Endothelial cell of umbilical vein (primary cell): ENCODE results near the gene PLD1. TPM values are rescaled to one million over a fixed set of nuclear protein-coding genes. Genes with fewer than 3 reads are reported as not detected.
A peak's percentile ranks its signal among the peaks of the same experiment; 100 is the strongest.
"Not testable (repeated sequence)": the region's sequence is repeated elsewhere in the genome, so short reads cannot be mapped to it uniquely, and the experiment has no call there.

Experiments used
- BruUV-seq: library from RNA; stranded (reverse); fragments of 400-500 nt; replicated peaks from 2 replicates; lab custom pipeline; 2021; lab: Mats Ljungman, UMichigan
- CTCF ChIA-PET: fragments of 300-600, 350-600 bp; sonication (Branson Sonifier 250); formaldehyde crosslinking; loops from one replicate; lab custom pipeline; 2021; ENCODE audit warnings: antibody characterized with exemption, inconsistent platforms; lab: Charles Lee
- POLR2A ChIA-PET: fragments of 300-600, 350-600 bp; sonication (Branson Sonifier 250); formaldehyde crosslinking; loops from one replicate; lab custom pipeline; 2021; ENCODE audit warnings: antibody characterized with exemption, inconsistent platforms; lab: Charles Lee
- DNase-seq: peaks from one replicate; pipeline ENCODE4 v3.0.0-alpha.2; 2011; ENCODE audit warnings: low read depth, low spot score
- FAIRE-seq: peaks from 2 replicates; lab custom pipeline; 2011; peaks lifted over from hg19 to GRCh38; lab: Jason Lieb, UNC
- H2AFZ ChIP-seq: 2 replicates; pipeline ENCODE4 v1.6.0; 2012; ENCODE audit warnings: low read depth, low read length, control low read depth, inconsistent platforms
- H3K27ac ChIP-seq: 2 replicates; pipeline ENCODE4 v1.5.1; 2011; ENCODE audit warnings: low read depth, mild to moderate bottlenecking, control low read depth, low read length, moderate library complexity; ENCODE audit not compliant: insufficient read depth
- H3K27me3 ChIP-seq, 2 experiments: 2 replicates each; pipeline versions ENCODE4 v1.6.0 to v1.6.1; 2011; ENCODE audit warnings: low read length in 2 of 2, mixed read lengths in 1 of 2; ENCODE audit not compliant: control insufficient read depth in 2 of 2, insufficient read depth in 2 of 2
- H3K36me3 ChIP-seq, 2 experiments: 2 replicates in 1 of 2; 3 replicates in 1 of 2; pipeline ENCODE4 v1.5.1; 2011; ENCODE audit warnings: low read length in 2 of 2, mild to moderate bottlenecking in 1 of 2, moderate library complexity in 1 of 2; ENCODE audit not compliant: control insufficient read depth in 2 of 2, insufficient read depth in 2 of 2; ENCODE audit errors: extremely low read depth in 1 of 2
- H3K4me1 ChIP-seq: 3 replicates; pipeline ENCODE4 v1.5.1; 2011; ENCODE audit warnings: mild to moderate bottlenecking, low read length; ENCODE audit not compliant: control insufficient read depth, insufficient read depth; ENCODE audit errors: extremely low read depth
- H3K4me2 ChIP-seq: 2 replicates; pipeline ENCODE4 v1.6.1; 2011; ENCODE audit warnings: low read length, control low read depth, mixed read lengths; ENCODE audit not compliant: insufficient read depth
- H3K4me3 ChIP-seq, 3 experiments: fragments of 200-600 bp in 1 of 3; sonication (generic), shearing (Covaris generic) in 1 of 3; replicated peaks in 1 of 3; 2 replicates each; pipeline ENCODE4 v1.5.1; 2011 to 2016; ENCODE audit warnings: control low read depth in 3 of 3, low read length in 3 of 3, mild to moderate bottlenecking in 2 of 3, inconsistent platforms in 1 of 3, low read depth in 1 of 3, moderate library complexity in 1 of 3; ENCODE audit not compliant: insufficient read depth in 1 of 3
- H3K79me2 ChIP-seq: 2 replicates; pipeline ENCODE4 v1.6.0; 2012; ENCODE audit warnings: low read length, inconsistent platforms; ENCODE audit not compliant: control insufficient read depth, insufficient read depth
- H3K9ac ChIP-seq: replicated peaks from 2 replicates; pipeline ENCODE3; 2011; ENCODE audit warnings: low read length, control low read depth; ENCODE audit not compliant: insufficient read depth; ENCODE audit errors: extremely low read depth
- H3K9me1 ChIP-seq: replicated peaks from 3 replicates; pipeline ENCODE4 v1.6.0; 2011; ENCODE audit warnings: mild to moderate bottlenecking, low read length; ENCODE audit not compliant: control insufficient read depth, insufficient read depth; ENCODE audit errors: extremely low read depth
- H3K9me3 ChIP-seq: replicated peaks from 2 replicates; pipeline ENCODE4 v1.5.1; 2012; ENCODE audit warnings: low read length, inconsistent platforms; ENCODE audit not compliant: control insufficient read depth, insufficient read depth
- H4K20me1 ChIP-seq: replicated peaks from 2 replicates; pipeline ENCODE3; 2011; ENCODE audit warnings: mild to moderate bottlenecking, low read length; ENCODE audit not compliant: control insufficient read depth, insufficient read depth; ENCODE audit errors: extremely low read depth
- EZH2 ChIP-seq: IDR thresholded peaks from 2 replicates; pipeline ENCODE4 v1.6.1; 2012; ENCODE audit warnings: borderline replicate concordance, low read depth, mild to moderate bottlenecking, moderate library complexity, low read length, inconsistent platforms; ENCODE audit not compliant: severe bottlenecking
- FOS ChIP-seq: IDR thresholded peaks from 2 replicates; pipeline ENCODE4 v1.6.1; 2011; ENCODE audit warnings: mild to moderate bottlenecking, low read length, moderate library complexity, borderline replicate concordance; ENCODE audit not compliant: insufficient read depth
- JUN ChIP-seq: IDR thresholded peaks from 2 replicates; pipeline ENCODE4 v1.6.1; 2011; ENCODE audit warnings: borderline replicate concordance, low read depth; ENCODE audit not compliant: insufficient read length, insufficient read depth
- POLR2AphosphoS5 ChIP-seq: IDR thresholded peaks from 2 replicates; pipeline ENCODE4 v1.6.1; 2012; ENCODE audit warnings: low read depth, mild to moderate bottlenecking, control low read depth, low read length, moderate library complexity; ENCODE audit not compliant: insufficient read depth
- dilution Hi-C: fragments of 300-500 bp; cut with MboI; formaldehyde crosslinking; loops from one replicate; pipeline ENCODE4 v1.15.0; 2019; ENCODE audit warnings: low sequenced_read_pairs; ENCODE audit not compliant: extremely low pct_ligation_motif_present
- intact Hi-C: fragments of 100-400 bp; cut with micrococcal nuclease; formaldehyde crosslinking; loops from one replicate; pipeline ENCODE4 v1.10.0; 2022
- polyA plus RNA-seq, 4 experiments: library from polyadenylated mRNA; depleted of rRNA in 3 of 4; stranded (reverse) in 3 of 4; unstranded in 1 of 4; fragments of >200 nt; gene quantifications; 2 replicates each; pipeline versions ENCODE4 v1.2.1 to v1.2.3, GENCODE V29; 2011 to 2012; ENCODE audit warnings: missing spikeins in 1 of 4
- total RNA-seq: library from RNA; stranded (reverse); gene quantifications from 2 replicates; pipeline ENCODE4 v1.2.3, GENCODE V29; 2021

The PLD1 gene
- total and polyA plus RNA-seq, 2 donors (not counting 3 experiments of a cell fraction or from before 2014, with no cell fraction given), result 42.0 to 108 TPM

DNA sequence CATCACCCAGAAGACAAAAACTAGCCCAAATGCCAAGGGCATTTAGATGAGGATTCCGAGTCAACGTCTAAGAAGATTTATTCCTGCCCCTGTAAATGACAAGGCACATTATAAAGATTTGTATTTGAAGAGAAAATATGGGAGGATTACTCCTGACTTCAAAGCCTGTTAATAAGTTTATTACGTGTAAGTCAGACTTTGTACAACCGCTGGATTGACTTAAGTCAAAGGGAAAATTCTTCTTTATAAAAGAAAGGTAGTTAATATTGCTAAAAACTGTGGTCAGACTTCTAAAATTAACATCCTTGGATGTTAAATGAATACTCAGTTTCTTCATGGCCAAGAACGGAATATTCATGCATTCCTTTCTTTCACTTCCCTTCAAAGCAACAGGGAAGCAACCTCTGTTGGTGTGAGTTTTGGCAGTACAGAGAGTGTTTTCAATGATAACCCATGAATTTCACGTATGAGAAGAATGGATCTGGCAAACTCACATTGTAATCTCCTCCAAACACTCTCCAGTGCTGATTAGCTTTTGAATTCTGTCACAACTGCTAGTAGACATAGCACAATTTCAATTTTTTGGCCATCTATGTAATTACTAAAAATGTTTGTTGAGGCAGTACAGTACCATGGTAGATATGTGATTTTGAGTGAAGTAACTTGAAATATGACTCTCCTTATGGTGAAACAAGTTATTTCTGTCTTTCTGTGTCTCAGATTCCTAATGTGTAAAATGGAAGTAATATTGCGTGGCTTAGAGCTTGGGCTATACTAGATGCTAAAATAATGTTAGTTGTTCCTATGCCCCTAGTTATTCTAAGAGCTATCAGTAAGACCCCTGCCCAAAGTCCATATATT lies 62.0 kb downstream of the PLD1 start:
- POLR2A ChIA-PET, result no interaction called here
- FAIRE-seq (peak; percentile 21), DNase-seq (no peak)
- Histone ChIP-seq H3K4me3 (no peak overlapping the region), H3K4me1 (peaks cover 3% of the 10 kb centered on the region), H3K9me3 (no peaks in the 10 kb centered on the region), H3K27me3 (no peaks in the 10 kb centered on the region), H3K9me1 (no peaks in the 10 kb centered on the region), H3K36me3 (peaks cover 0 to 6% of the 10 kb centered on the region in 2 experiments), H4K20me1 (no peaks in the 10 kb centered on the region), H3K27ac (no peak overlapping the region), H3K4me2 (no peak overlapping the region), H2AFZ (no peak overlapping the region), H3K79me2 (peaks cover 4% of the 10 kb centered on the region), H3K9ac (no peak overlapping the region)
- dilution Hi-C loops, result no loop called here
- intact Hi-C loops, result no loop called here
- CTCF ChIA-PET, result interaction anchor here (0.8 to 1.2 kb wide), 3 partner anchors 10 to 24 kb away, joined by 3 to 8 read pairs (median 3); no protein-coding TSS in a partner anchor
- TF ChIP-seq JUN (no peak), FOS (no peak), POLR2AphosphoS5 (no peak)
- BruUV-seq, result no TSS peak

DNA sequence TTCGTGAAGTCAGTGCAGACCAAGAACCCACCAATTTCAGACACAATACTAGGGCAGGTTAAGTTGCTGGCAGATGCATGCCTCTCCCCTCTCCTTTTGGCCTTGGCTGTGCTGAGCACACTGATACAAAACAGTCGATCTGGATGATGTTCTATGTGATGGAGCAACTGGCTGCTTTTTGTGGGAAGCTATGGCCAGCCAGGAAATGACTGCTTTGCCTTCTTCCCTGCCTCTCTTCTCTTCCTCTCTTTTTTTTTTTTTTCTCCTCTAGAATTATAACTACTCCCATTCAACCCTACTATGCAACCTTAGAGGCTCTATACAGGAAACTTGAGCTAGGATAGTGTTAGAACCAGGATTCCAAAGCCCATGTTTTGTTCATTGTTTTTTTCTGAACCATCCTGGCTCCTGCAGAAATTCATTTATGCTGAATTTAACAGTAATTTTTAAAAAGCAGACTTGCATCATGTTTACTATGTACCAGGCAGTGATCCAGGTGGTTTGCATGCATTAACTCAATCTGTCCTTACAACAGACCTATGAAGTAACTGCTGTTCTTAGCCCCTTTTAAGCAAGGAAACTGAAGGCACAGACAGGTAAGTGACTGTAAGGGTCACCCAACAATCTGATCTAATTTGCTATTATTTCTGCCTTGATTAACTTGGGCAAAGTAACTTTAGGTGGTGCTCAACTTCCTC lies 62.9 kb downstream of the PLD1 start:
- FAIRE-seq, result peak; percentile 48
- DNase-seq, result no peak
- Histone ChIP-seq H3K4me2 (no peak overlapping the region), H3K9me3 (no peaks in the 10 kb centered on the region), H3K36me3 (peaks cover 0 to 6% of the 10 kb centered on the region in 2 experiments), H3K79me2 (peaks cover 4% of the 10 kb centered on the region), H3K4me3 (no peak overlapping the region), H4K20me1 (peaks cover 2% of the 10 kb centered on the region), H3K27ac (no peak overlapping the region), H3K27me3 (no peaks in the 10 kb centered on the region), H2AFZ (no peak overlapping the region), H3K4me1 (peaks cover 3% of the 10 kb centered on the region), H3K9ac (no peak overlapping the region), H3K9me1 (no peaks in the 10 kb centered on the region)
- intact Hi-C loops, result no loop called here
- BruUV-seq, result no TSS peak
- dilution Hi-C loops, result no loop called here
- ChIA-PET POLR2A (no interaction called here), CTCF (interaction anchor here (1.3 to 2.3 kb wide), 2 partner anchors 14 to 25 kb away, joined by 4 to 13 read pairs; no protein-coding TSS in a partner anchor)
- TF ChIP-seq EZH2, result no peak

DNA sequence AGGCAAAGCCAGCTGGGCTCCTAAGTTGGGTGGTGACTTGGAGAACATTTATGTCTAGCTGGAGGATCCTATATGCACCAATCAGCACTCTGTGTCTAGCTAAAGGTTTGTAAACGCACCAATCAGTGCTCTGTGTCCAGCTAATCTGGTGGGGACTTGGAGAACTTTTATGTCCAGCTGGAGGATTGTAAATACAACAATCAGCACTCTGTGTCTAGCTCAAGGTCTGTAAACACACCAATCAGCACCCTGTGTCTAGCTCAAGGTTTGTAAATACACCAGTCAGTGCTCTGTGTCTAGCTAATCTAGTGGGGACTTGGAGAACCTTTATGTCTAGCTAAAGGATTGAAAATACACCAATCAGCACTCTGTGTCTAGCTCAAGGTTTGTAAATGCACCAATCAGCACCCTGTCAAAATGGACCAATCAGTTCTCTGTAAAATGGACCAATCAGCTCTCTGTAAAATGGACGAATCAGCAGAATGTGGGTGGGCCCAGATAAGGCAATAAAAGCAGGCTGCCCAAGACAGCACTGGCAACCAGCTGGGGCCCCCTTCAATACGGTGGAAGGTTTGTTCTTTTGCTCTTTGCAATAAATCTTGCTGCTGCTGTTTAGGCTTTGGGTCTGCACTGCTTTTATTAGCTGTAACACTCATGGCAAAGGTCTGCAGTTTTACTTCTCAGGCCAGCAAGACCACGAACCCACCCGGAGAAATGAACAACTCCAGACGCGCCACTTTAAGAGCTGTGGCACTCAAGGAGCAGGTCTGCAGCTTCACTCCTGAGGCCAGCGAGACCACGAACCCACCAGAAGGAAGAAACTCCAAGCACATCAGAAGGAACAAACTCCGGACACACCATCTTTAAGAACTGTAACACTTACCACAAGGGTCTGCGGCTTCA lies 63.7 kb downstream of the PLD1 start:
- H4K20me1 ChIP-seq, H3K27me3 ChIP-seq, H3K9ac ChIP-seq, H3K9me3 ChIP-seq, DNase-seq, H3K4me2 ChIP-seq, H3K36me3 ChIP-seq, H3K9me1 ChIP-seq, FAIRE-seq, intact Hi-C loops, H3K27ac ChIP-seq, H3K4me1 ChIP-seq, H3K79me2 ChIP-seq, H2AFZ ChIP-seq, BruUV-seq, POLR2A ChIA-PET, dilution Hi-C loops, H3K4me3 ChIP-seq: not testable (repeated sequence)
- CTCF ChIA-PET, result interaction anchor here (1.2 to 2.3 kb wide), 3 partner anchors 14 to 83 kb away, joined by 3 to 13 read pairs (median 4); no protein-coding TSS in a partner anchor
